Hypothalamus (tissue), 51 donors: ENCODE data around the gene GPR42.

Experiments
- DNase-seq, 51 donors: peaks; one replicate each; lab custom pipeline; 2025; lab: John Stamatoyannopoulos, UW

The GPR42 gene

DNA sequence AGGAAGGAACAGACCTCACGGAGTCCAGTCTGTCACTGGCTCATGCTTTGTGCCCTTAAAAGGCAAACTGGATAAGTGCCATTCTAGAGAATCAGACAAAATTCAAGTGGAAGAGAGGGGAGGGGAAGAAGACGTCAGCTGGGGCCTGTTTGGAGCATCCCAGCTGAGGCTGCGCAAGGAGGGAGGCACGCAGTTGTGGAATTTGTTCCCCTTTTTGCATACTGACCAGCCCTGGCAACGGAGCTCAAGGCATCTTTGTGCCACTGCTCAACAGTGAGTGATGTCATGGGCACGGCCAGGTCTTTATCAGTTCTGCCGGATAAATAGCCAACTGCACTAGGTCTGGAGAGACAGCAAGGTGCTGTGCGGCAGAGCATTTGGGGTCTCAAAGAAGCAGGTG lies at the start of gene GPR42:
Gene GPR42 (plus strand): TSS at position 347 of the 400 bp plus-strand sequence. CDS start 292 bp downstream, outside the sequence.
- no peak for DNase-seq

DNA sequence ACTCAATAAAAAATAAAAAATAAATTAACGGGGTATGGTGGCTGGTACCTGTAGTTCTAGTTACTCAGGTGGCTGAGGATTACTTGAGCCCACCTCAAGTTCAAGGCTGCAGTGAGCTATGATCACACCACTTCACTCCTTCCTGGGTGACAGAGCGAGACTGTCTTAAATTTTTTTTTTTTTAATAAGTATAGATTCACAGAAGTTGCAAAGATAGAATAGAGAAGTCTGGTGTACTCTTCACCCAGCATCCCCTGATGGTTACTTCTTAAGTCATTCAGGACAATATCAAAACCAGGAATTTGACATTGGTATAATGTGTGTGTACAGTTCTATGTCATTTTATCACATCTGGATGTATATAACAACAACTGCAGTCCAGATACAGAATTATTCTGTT lies 49.6 kb upstream of the GPR42 start:
- DNase-seq = no peak

DNA sequence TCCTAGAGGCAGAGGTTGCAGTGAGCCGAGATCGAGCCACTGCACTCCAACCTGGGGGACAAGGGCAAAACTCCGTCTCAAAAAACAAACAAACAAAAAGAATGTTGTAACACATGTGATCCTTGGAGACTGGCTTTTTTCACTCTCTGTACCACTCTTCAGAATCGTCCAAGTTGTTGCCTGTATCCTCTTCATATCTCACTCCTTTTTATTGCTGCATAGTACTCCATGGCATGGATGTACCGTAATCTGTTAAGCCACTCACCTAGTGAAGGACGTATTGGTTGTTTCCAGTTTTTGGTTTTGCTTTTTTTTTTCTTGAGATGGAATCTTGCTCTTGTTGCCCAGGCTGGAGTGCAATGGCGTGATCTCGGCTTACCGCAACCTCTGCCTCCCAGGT lies 48.9 kb upstream of the GPR42 start:
- DNase-seq = no peak

GRCh38 chr19:35327642-35328041 lies 43.2 kb upstream of the GPR42 start:
- no peak for DNase-seq

DNA sequence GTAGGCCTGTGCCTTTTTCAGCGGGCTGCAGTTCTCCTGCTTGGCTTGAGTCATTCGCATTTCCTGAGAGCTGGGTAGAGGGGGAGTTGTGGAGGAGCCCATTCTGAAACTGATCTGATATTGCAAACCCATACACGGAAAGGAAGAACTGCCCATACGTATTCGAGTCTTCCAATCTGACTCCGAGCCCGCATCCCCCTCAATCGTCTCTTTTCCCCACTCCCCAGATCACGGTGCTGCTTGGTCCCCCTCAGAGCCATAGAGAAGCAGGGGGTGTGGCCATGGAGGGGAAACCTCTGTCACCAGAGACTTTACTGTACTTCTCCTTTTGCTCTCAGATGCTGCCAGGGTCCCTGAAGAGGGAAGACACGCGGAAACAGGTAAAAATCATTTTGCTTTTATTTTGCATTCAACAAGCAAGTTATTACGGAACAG lies 42.0 kb upstream of the GPR42 start, which contains the start of gene CD22:
Gene CD22 (plus strand): TSS at position 337 of the 435 bp plus-strand sequence. CDS start 2,854 bp downstream, outside the sequence.
- no peak for DNase-seq

DNA sequence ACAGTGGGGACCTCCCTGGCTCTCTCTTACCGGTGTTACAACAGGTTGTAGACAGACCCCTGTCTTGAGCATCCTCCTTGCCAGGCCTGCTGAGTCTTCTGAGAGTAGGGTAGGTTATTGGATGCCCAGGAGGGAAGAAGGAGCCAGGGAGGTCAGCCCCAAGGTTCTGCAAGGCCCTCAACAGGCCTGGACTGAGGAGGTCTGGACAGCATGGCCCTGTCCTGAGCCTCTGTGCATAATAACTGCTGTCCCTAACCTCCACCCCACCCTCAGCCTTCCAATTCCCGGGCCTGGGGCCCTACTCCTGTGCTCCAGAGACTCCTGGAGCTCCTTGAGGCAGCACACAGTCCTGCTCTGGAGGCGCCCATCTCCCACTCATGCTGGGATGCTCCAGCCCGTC lies 41.5 kb upstream of the GPR42 start:
- no peak for DNase-seq

DNA sequence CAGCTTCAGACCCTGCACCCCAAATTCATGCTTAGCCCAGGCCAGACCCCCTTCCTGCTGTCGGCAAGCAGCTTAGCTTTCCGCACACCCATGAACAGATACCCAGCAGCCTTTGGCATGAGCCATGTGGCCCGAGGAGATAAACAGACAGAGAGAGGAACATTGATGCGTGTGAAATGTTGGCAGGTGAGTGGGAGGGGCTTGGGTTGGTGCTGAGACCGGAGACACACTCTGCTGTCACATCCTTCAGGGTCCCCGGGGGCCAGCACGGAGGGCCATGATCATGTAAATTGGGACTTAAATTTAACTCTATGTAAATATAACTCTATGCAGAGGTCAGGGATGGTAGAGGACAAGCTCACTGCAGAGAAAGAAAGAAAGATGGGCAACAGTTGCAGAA lies 40.4 kb upstream of the GPR42 start:
- DNase-seq = no peak

DNA sequence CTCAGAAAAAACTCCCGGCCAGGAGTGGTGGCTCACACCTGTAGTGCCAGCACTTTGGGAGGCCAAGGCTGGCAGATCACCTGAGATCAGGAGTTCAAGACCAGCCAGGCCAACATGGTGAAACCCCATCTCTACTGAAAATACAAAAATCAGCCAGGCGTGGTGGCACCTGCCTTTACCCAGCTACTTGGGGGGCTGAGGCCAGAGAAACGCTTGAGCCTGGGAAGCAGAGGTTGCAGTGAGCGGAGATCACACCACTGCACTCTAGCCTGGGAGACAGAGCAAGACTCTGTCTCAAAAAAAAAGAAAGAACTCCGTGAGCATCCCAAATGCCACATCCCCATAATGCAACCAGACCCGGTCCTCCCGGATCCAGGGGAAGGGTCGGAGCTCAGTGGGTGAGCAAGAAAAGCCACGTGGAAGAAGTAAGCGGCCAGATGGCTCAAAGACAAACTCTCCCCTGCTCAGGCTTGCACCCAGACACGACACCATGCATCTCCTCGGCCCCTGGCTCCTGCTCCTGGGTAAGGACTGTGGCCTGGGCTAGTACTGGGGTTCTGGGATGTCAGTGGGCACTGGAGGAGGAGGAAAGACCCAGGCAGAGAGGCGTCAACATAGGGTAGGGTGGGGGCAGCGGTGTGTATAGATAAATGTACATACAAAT lies 39.2 kb upstream of the GPR42 start:
- DNase-seq = no peak

DNA sequence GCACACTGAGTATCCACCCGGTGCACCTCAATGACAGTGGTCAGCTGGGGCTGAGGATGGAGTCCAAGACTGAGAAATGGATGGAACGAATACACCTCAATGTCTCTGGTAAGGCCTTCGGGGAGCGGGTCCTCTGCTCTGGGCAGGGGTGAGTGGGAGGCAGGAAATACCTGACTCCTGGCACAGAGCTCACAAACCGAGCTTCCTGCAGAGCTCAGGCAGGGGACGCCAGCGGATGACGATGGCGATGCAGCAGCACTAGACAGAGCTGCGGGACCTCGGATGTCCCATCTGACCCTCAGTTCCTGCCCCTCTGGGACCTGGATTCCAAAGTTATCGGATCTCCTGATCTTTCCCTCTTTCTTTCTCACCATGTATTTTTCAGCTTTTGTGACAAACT lies 38.1 kb upstream of the GPR42 start:
- DNase-seq = no peak

DNA sequence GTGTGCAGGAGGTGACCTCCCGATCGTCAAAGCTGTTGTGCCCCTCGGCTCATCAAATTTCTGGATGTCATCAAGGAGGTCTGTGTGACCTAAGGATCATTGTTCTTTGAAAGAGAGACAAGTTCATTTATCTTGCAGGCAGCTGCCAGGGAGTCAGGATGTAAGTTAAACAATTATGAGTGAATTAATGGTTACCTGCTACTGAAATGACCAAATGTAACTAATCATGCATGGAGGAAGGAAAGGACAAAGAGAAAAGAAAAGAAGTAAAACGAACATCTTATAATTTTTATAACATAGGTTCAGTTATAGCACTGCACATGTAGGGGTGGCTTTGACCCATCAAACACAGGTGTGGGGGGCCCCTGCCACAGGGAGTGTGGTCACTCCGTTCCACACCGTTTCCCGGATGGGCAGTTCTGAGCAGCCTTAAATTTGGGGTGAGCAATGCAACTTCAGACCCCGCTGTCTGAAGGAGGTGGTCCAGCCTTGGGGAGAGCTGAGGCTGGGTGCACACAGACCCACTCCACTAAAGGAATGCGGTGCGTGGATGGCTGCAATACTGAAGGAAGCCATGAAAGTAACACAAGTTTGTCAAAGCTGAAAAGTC lies 36.6 kb upstream of the GPR42 start:
- no peak for DNase-seq

DNA sequence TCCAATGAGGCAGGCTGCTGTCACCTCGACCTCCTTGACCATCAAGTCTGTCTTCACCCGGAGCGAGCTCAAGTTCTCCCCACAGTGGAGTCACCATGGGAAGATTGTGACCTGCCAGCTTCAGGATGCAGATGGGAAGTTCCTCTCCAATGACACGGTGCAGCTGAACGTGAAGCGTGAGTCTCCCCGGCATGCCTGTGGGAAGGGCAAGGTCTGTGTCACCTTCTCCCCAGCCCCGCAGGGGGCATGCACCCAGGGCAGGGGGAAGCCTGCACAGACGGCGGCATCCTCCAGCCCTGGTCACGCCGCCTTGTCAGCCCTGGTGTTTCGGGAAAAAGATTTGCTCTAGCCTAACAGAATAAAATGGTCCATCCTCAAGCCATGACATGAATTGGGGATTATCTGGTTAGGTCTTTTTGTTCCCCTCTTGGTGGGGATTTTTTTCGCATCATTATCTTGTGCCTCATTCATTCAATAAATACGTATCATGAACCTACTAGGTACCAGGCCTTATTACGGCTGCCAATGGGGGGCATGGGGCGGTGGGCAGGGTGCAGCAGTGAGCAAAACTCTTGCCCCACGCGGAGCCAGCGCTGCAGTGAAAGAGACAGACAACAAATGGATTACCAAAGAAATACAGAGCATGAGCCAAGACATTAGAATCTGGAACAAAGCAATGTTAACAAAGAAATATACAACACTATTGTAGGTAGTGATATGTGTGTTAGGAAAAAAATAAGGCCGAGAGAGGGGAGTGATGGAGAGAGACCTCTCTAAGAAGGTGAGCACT lies 34.5 kb upstream of the GPR42 start:
- DNase-seq = no peak

DNA sequence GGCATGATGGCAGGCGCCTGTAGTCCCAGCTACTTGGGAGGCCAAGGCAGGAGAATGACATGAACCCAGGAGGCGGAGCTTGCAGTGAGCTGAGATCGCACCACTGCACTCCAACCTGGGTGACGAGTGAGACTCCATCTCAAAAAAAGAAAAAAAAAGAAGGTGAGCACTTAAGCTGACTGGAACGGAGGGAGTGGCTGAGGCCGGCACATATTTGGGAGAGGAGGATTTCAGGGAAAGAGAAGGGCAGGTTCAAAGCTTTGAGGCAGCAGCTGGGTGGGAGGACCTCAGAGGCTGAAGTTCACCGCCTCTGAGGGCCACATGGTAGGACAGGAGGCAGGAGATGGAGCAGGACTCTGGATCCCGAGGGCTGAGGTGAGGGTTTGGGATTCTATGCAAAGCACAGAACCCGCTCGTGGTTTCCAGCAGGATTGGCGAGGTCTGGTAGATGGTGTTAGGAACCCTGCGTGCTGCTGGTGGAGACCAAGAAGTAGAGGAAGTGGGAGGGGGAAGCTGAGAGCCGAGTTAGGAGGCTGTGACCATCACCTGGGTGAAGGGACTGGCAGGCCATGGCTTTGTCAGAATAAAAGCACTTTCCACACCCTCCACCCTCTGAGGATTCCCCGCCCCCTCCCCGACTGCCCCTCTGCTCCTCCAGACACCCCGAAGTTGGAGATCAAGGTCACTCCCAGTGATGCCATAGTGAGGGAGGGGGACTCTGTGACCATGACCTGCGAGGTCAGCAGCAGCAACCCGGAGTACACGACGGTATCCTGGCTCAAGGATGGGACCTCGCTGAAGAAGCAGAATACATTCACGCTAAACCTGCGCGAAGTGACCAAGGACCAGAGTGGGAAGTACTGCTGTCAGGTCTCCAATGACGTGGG lies 33.5 kb upstream of the GPR42 start:
- DNase-seq = no peak

DNA sequence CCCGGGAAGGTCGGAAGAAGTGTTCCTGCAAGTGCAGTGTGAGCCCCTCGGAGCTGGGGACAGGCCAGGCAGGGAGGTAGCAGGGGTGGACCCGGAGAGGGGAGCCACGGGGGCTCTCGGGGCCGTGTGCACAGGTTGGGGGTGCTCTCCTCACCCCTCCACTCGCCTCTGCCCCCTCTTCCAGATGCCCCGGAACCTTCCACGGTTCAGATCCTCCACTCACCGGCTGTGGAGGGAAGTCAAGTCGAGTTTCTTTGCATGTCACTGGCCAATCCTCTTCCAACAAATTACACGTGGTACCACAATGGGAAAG lies 32.9 kb upstream of the GPR42 start:
- no peak for DNase-seq

GRCh38 chr19:35340431-35340830 lies 30.4 kb upstream of the GPR42 start:
- DNase-seq = no peak

DNA sequence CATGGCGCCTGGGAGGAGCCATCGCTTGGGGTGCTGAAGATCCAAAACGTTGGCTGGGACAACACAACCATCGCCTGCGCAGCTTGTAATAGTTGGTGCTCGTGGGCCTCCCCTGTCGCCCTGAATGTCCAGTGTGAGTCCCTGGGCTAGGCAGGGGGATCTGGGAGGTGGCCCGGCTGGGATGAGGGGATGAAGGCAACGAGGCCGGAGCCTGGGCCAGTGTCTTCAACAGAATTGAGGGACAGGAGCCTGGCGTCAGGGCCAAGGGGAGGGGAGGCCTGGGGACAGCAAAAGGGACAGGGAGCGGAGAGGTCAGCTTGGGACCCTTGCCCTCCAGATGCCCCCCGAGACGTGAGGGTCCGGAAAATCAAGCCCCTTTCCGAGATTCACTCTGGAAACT lies 29.9 kb upstream of the GPR42 start:
- DNase-seq = no peak

- DNase-seq = no peak
Measured at GRCh38 chr19:35341565-35342225, 29.2 kb upstream of the GPR42 start.

- DNase-seq = no peak
Measured at GRCh38 chr19:35342430-35342829, 28.4 kb upstream of the GPR42 start.

- no peak for DNase-seq
Measured at GRCh38 chr19:35344511-35345031, 26.3 kb upstream of the GPR42 start.

DNA sequence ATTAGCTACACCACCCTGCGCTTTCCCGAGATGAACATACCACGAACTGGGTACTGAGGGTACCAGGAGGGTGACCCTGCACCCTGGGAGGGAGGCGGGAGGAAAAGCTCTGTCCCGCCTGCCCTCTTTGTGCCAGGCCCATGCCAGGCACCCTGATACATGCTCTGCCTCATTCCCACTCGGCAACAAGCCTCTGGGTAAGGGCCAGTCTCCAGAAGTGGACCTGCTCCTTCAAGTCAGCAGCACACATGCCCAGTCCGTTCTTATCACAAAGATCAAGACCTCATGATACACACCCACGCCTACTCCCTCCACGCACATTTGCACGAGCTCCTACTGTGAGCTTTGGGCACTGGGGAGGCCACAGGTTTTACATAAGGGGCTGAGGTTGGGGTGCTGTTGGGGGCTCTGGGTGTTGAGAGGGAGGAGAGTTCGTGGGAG lies 25.2 kb upstream of the GPR42 start:
- no peak for DNase-seq
